GM12878 (cell line): ENCODE results near the gene GOPC. TPM values are rescaled to one million over a fixed set of nuclear protein-coding genes. Genes with fewer than 3 reads are reported as not detected.

Experiments used
- ATAC-seq: fragments of 200-7000 bp; cut with Tn5 transposase; 3 replicates; pipeline ENCODE4 v1.9.1; 2020; ENCODE audit warnings: mild to moderate bottlenecking, moderate library complexity
- BruUV-seq: library from RNA; stranded (reverse); fragments of 400-500 nt; replicated peaks from 2 replicates; lab custom pipeline; 2021; lab: Mats Ljungman, UMichigan
- CTCF ChIA-PET: fragments of 300-600 bp; sonication (Branson Sonifier 250); formaldehyde crosslinking; extraction: SDS; loops from one replicate; lab custom pipeline; 2021; ENCODE audit warnings: inconsistent platforms; lab: Yijun Ruan, JAX
- POLR2A ChIA-PET: fragments of 350-600 bp; formaldehyde crosslinking; extraction: SDS; loops from one replicate; lab custom pipeline; 2021; ENCODE audit warnings: inconsistent platforms; lab: Charles Lee
- RAD21 ChIA-PET: fragments of 300-600 bp; sonication (Branson Sonifier 250); formaldehyde crosslinking; loops from one replicate; lab custom pipeline; 2023; ENCODE audit warnings: antibody characterized with exemption; ENCODE audit not compliant: unreplicated experiment; lab: Charles Lee
- SMC1A ChIA-PET: fragments of 300-600 bp; sonication (Branson Sonifier 250); formaldehyde crosslinking; loops from one replicate; lab custom pipeline; 2023; ENCODE audit not compliant: unreplicated experiment, uncharacterized antibody; lab: Charles Lee
- DNase-seq: peaks from one replicate; pipeline ENCODE4 v3.0.0-alpha.2; 2011; ENCODE audit warnings: low read depth, low spot score
- FAIRE-seq: peaks from 3 replicates; lab custom pipeline; 2011; peaks lifted over from hg19 to GRCh38; lab: Jason Lieb, UNC
- H2AFZ ChIP-seq: 2 replicates; pipeline ENCODE4 v1.6.0; 2011; ENCODE audit warnings: low read depth, low read length, control low read depth; ENCODE audit not compliant: control insufficient read depth
- H3K27ac ChIP-seq: 2 replicates; pipeline ENCODE4 v1.5.1; 2011; ENCODE audit warnings: control low read depth; ENCODE audit not compliant: control insufficient read depth, insufficient read depth
- H3K27me3 ChIP-seq, 2 experiments: replicated peaks in 1 of 2; 2 replicates each; pipeline versions ENCODE4 v1.6.0 to v1.6.1; 2011; ENCODE audit warnings: low read length in 1 of 2; ENCODE audit not compliant: control insufficient read depth in 2 of 2, insufficient read depth in 2 of 2
- H3K36me3 ChIP-seq, 2 experiments: 2 replicates each; pipeline ENCODE4 v1.5.1; 2011; ENCODE audit warnings: low read length in 1 of 2; ENCODE audit not compliant: control insufficient read depth in 2 of 2, insufficient read depth in 2 of 2
- H3K4me1 ChIP-seq: 2 replicates; pipeline ENCODE4 v1.6.1; 2011; ENCODE audit warnings: mild to moderate bottlenecking, low read length, moderate library complexity, mixed read lengths; ENCODE audit not compliant: control insufficient read depth, insufficient read depth
- H3K4me2 ChIP-seq: 2 replicates; pipeline ENCODE4 v1.6.0; 2011; ENCODE audit warnings: control low read depth; ENCODE audit not compliant: control insufficient read depth, insufficient read depth
- H3K4me3 ChIP-seq: fragments of 200-600 bp; sonication (generic); 2 replicates; pipeline ENCODE4 v1.5.1; 2016
- H3K79me2 ChIP-seq: 2 replicates; pipeline ENCODE4 v1.6.0; 2011; ENCODE audit warnings: low read length; ENCODE audit not compliant: control insufficient read depth, insufficient read depth
- H3K9ac ChIP-seq: 2 replicates; pipeline ENCODE4 v1.8.0; 2011; ENCODE audit warnings: low read length, control low read depth, mixed read lengths; ENCODE audit not compliant: control insufficient read depth, insufficient read depth
- H3K9me3 ChIP-seq: replicated peaks from 3 replicates; pipeline ENCODE4 v1.5.1; 2011; ENCODE audit warnings: mild to moderate bottlenecking, low read length; ENCODE audit not compliant: control insufficient read depth, insufficient read depth
- H4K20me1 ChIP-seq: 2 replicates; pipeline ENCODE4 v1.6.0; 2011; ENCODE audit not compliant: control insufficient read depth, insufficient read depth
- WGBS: methylation state at CpG from one replicate; pipeline ENCODE4 v1.1.6; 2016; ENCODE audit warnings: low lambda C conversion rate; ENCODE audit not compliant: insufficient replicate concordance, insufficient coverage; ENCODE audit errors: missing lambda C conversion rate; 5-methylcytosine and 5-hydroxymethylcytosine counted together
- in situ Hi-C: fragments of 300-500 bp; cut with MboI; formaldehyde crosslinking; loops from 9 replicates; pipeline ENCODE4 v1.14.3; 2018; ENCODE audit warnings: mixed read lengths
- intact Hi-C: fragments of 100-400 bp; cut with micrococcal nuclease; formaldehyde crosslinking; loops from one replicate; pipeline ENCODE4 v1.14.2; 2022; ENCODE audit not compliant: unreplicated experiment
- polyA plus RNA-seq, 11 experiments: library from polyadenylated mRNA; depleted of rRNA in 4 of 11; unstranded in 6 of 11; stranded (reverse) in 5 of 11; fragments of >200 nt; fragmentation: Nextera tagmentation in 4 of 11; fragmentation: Illumina TruSeq in 1 of 11; extraction: Ambion mirVana in 4 of 11; extraction: Trizol in 1 of 11; gene quantifications; 1 replicate in 1 of 11; 2 replicates in 10 of 11; pipeline versions ENCODE4 v1.2.1 to v1.2.3, GENCODE V29; 2011 to 2016; ENCODE audit warnings: inconsistent platforms in 2 of 11, missing spikeins in 2 of 11, low read depth in 1 of 11
- total RNA-seq, 4 experiments: library from RNA; depleted of rRNA in 3 of 4; stranded (reverse); fragments of >200 nt in 3 of 4; fragmentation: Illumina TruSeq in 1 of 4; extraction: Trizol in 1 of 4; gene quantifications; 2 replicates each; pipeline versions ENCODE4 v1.2.1 to v1.2.3, GENCODE V29; 2013 to 2021
- TF ChIP-seq, protein P1 (sequence below): IDR thresholded peaks from 2 replicates; pipeline ENCODE4 v1.6.1; 2012; ENCODE audit warnings: mild to moderate bottlenecking, low read depth, low read length

Gene GOPC
- total and polyA plus RNA-seq, 10 of the 15 experiments (the other 5 are each of a cell fraction or from before 2014, with no cell fraction given): 5.8 to 28.5 (median 18.0) TPM

DNA sequence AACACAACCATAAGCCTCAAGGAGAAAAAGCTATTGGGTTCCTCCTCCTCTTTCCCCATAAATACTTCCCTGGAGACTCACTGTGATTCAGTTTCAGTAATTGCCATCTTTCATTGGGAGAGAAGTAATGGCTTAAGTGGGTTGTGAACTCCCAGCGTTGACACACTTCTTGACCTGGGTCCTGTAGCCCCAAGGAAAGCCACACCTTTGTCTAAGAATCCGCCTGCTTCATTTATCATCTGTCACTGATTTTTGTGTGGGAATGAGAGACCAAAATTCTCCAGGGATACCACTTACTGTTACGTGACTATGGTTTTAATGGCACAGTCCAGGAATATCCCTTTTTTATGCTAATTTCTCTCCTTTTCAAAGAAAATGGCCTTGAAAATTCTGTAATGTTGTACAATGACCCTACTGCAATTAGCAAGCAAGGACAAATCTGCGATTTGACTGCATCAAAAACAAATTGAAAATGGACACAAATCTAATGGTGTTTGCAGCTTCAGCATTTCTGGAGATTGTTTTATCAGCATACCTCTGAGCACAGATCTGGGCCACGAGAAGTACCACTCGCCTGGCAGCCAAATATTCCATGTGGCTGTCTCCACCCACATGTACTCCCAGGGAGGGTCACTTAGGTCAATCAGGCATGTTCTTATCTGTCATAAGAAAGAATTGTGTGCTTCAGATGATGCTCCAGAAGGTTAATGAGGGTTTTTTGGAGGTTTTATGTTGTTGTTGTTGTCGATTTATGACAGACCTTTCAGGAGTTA lies 90.1 kb downstream of the GOPC start:
- FAIRE-seq: no peak
- no peak for ATAC-seq
- Histone ChIP-seq H4K20me1 (no peaks in the 10 kb centered on the region), H3K79me2 (no peaks in the 10 kb centered on the region), H3K4me3 (no peak overlapping the region), H2AFZ (no peak overlapping the region), H3K27ac (no peak overlapping the region), H3K9ac (no peak overlapping the region), H3K9me3 (no peaks in the 10 kb centered on the region; the same call in 2 of the 3 replicates), H3K4me2 (no peak overlapping the region), H3K27me3 (no peaks in the 10 kb centered on the region), H3K4me1 (no peaks in the 10 kb centered on the region), H3K36me3 (no peaks in the 10 kb centered on the region)
- in situ Hi-C loops (no loop called here), intact Hi-C loops (no loop called here)
- ChIA-PET RAD21 (no interaction called here), SMC1A (interaction anchor here (0.9 kb wide), 1 partner anchor 9 kb away, joined by 3 read pairs; no protein-coding TSS in a partner anchor), POLR2A (no interaction called here), CTCF (no interaction called here)
- no TSS peak for BruUV-seq
- DNase-seq: no peak
- 73% methylated on average over 7 of the region's 7 CpGs for WGBS
- TF ChIP-seq, protein P1, sequence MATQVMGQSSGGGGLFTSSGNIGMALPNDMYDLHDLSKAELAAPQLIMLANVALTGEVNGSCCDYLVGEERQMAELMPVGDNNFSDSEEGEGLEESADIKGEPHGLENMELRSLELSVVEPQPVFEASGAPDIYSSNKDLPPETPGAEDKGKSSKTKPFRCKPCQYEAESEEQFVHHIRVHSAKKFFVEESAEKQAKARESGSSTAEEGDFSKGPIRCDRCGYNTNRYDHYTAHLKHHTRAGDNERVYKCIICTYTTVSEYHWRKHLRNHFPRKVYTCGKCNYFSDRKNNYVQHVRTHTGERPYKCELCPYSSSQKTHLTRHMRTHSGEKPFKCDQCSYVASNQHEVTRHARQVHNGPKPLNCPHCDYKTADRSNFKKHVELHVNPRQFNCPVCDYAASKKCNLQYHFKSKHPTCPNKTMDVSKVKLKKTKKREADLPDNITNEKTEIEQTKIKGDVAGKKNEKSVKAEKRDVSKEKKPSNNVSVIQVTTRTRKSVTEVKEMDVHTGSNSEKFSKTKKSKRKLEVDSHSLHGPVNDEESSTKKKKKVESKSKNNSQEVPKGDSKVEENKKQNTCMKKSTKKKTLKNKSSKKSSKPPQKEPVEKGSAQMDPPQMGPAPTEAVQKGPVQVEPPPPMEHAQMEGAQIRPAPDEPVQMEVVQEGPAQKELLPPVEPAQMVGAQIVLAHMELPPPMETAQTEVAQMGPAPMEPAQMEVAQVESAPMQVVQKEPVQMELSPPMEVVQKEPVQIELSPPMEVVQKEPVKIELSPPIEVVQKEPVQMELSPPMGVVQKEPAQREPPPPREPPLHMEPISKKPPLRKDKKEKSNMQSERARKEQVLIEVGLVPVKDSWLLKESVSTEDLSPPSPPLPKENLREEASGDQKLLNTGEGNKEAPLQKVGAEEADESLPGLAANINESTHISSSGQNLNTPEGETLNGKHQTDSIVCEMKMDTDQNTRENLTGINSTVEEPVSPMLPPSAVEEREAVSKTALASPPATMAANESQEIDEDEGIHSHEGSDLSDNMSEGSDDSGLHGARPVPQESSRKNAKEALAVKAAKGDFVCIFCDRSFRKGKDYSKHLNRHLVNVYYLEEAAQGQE: no peak

Other genes with a start within 250 kb of the GOPC start
- not detected in 2 replicates for gene ROS1, start 176.6 kb downstream of the GOPC start, total RNA-seq (2014; rRNA removed)
- not detected in 2 replicates for gene ROS1, start 176.6 kb downstream of the GOPC start, total RNA-seq (2014; rRNA removed; fragmentation: Illumina TruSeq; extraction: Trizol)
- 0.03 TPM in 2 replicates for gene ROS1, start 176.6 kb downstream of the GOPC start, total RNA-seq (2021)
- 0.04 and 0.07 TPM in 2 replicates for gene ROS1, start 176.6 kb downstream of the GOPC start, polyA plus RNA-seq (2011; rRNA removed)
- under 0.01 TPM in 1 of 2 replicates, not detected in the other for gene ROS1, start 176.6 kb downstream of the GOPC start, polyA plus RNA-seq (2014; fragmentation: Illumina TruSeq; extraction: Trizol)
- under 1 TPM in 1 of 2 experiments, not detected in 1; under 0.01 TPM for gene ROS1, start 176.6 kb downstream of the GOPC start, polyA plus RNA-seq (2014; fragmentation: Nextera tagmentation; extraction: Ambion mirVana)
- 0.03 TPM in 2 replicates for gene ROS1, start 176.6 kb downstream of the GOPC start, polyA plus RNA-seq (2014; rRNA removed)
- not detected for gene ROS1, start 176.6 kb downstream of the GOPC start, polyA plus RNA-seq (2016; fragmentation: Nextera tagmentation; extraction: Ambion mirVana)
- gene DCBLD1, start 119.8 kb downstream of the GOPC start, total RNA-seq (2014; rRNA removed): 8.4 and 11.3 TPM in 2 replicates
- 8.4 and 8.8 TPM in 2 replicates for gene DCBLD1, start 119.8 kb downstream of the GOPC start, total RNA-seq (2014; rRNA removed; fragmentation: Illumina TruSeq; extraction: Trizol)
- gene DCBLD1, start 119.8 kb downstream of the GOPC start, total RNA-seq (2021): 7.4 and 9.2 TPM in 2 replicates
- gene DCBLD1, start 119.8 kb downstream of the GOPC start, polyA plus RNA-seq (2011; rRNA removed): 5.0 and 5.4 TPM in 2 replicates
- 6.3 and 8.1 TPM in 2 replicates for gene DCBLD1, start 119.8 kb downstream of the GOPC start, polyA plus RNA-seq (2014; fragmentation: Illumina TruSeq; extraction: Trizol)
- 1 to 10 TPM in 1 of 2 experiments, under 1 TPM in 1; 0.92 to 2.6 TPM for gene DCBLD1, start 119.8 kb downstream of the GOPC start, polyA plus RNA-seq (2014; fragmentation: Nextera tagmentation; extraction: Ambion mirVana)
- 8.2 and 8.8 TPM in 2 replicates for gene DCBLD1, start 119.8 kb downstream of the GOPC start, polyA plus RNA-seq (2014; rRNA removed)
- gene DCBLD1, start 119.8 kb downstream of the GOPC start, polyA plus RNA-seq (2016; fragmentation: Nextera tagmentation; extraction: Ambion mirVana): 1 to 10 TPM; 9.0 TPM
- gene NUS1, start 73.0 kb upstream of the GOPC start, total RNA-seq (2014; rRNA removed): 18.2 and 19.8 TPM in 2 replicates
- gene NUS1, start 73.0 kb upstream of the GOPC start, total RNA-seq (2014; rRNA removed; fragmentation: Illumina TruSeq; extraction: Trizol): 26.8 and 28.4 TPM in 2 replicates
- gene NUS1, start 73.0 kb upstream of the GOPC start, total RNA-seq (2021): 42.6 and 45.5 TPM in 2 replicates
- gene NUS1, start 73.0 kb upstream of the GOPC start, polyA plus RNA-seq (2011; rRNA removed): 24.4 and 39.5 TPM in 2 replicates
- 46.5 and 59.6 TPM in 2 replicates for gene NUS1, start 73.0 kb upstream of the GOPC start, polyA plus RNA-seq (2014; fragmentation: Illumina TruSeq; extraction: Trizol)
- gene NUS1, start 73.0 kb upstream of the GOPC start, polyA plus RNA-seq (2014; fragmentation: Nextera tagmentation; extraction: Ambion mirVana): 10 to 100 TPM; 16.7 to 22.0 TPM
- 21.3 and 22.3 TPM in 2 replicates for gene NUS1, start 73.0 kb upstream of the GOPC start, polyA plus RNA-seq (2014; rRNA removed)
- gene NUS1, start 73.0 kb upstream of the GOPC start, polyA plus RNA-seq (2016; fragmentation: Nextera tagmentation; extraction: Ambion mirVana): 10 to 100 TPM; 19.4 to 20.5 TPM